ENCODE measurements around the gene SLBP.
"Not testable (repeated sequence)": the region's sequence is repeated elsewhere in the genome, so short reads cannot be mapped to it uniquely, and the experiment has no call there.

The SLBP gene

GRCh38 chr4:1708581-1708980 lies 3.5 kb downstream of the SLBP start:
- DNase-seq = no peak

DNA sequence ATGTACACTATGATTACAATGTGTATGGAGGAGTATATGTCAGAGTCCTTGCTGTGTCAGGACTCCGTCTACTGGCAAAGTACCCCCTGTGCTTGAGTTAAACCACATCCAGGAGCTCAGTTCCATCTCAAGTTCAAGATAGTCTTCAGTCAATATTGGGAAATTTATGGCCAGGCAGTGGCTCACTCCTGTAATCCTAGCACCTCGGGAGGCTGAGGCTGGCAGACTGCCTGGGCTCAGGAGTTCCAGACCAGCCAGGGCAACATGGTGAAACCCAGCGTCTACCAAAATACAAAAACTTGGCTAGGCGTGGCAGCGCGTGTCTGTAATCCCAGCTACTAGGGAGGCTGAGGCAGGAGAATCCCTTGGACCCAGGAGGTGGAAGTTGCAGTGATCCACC lies 5.8 kb downstream of the SLBP start:
- DNase-seq = no peak

GRCh38 chr4:1705732-1706131 lies 6.4 kb downstream of the SLBP start:
- no peak for DNase-seq

- DNase-seq = no peak
Measured at GRCh38 chr4:1703867-1704266, 8.3 kb downstream of the SLBP start.

GRCh38 chr4:1701671-1702070 lies 10.4 kb downstream of the SLBP start:
- DNase-seq = not testable (repeated sequence)

GRCh38 chr4:1695913-1696312 lies 16.2 kb downstream of the SLBP start:
- no peak for DNase-seq

DNA sequence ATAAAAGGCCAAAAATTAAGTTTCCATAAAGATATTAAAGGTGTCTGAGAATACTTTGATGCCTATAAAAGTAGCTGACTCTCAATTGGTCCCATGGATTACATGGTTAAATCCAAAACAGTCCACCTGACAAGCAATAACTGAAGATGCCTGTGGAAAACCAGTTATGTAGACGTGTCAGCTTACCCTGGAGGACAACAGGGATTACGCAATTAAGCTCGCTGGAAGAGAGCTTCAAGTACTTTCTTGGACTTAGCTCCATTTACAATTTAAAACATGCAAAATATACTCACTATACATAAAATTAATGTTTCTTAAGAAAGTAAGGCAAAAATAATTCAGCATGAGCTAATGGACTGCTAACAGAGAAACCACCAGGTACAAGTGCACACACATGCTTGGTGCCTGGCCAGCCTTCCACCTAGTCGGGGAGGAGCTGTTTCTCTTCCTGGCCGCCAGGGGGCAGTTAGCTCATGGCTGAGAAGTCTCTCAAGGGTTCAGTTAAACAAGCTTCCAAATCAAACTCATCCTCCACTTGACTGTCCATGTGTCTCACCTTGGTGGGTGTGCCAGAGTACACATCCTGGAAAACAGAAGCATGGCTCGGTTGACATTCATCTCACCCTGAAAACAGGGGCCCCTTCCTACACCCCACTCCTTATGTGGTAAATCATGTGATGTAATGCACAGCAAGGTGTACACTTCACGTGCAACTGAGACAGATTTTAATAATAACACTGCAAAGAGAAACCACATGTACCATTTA lies 18.8 kb downstream of the SLBP start:
- peak; percentile 32 to 59 for DNase-seq

- DNase-seq = no peak
Measured at GRCh38 chr4:1691737-1692373, 20.3 kb downstream of the SLBP start.

DNA sequence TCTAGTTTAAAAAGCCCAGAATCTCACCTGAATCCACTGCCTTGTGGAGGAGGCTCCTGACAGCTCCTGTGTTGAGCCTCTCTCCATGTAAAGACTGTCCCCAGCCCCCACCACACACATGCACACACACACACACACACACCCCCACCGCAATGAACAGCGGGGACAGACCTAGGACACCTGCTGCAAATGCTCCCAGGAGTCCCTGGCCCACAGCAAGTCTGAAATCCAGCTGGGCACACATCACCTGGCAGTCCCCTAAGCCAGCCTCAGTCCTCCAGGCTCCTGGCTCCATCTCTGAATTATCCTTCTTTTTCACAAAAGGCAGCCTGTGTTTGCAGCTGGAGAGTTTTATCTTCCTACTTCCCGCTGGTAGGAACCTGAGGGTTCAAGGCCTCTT lies 21.4 kb downstream of the SLBP start:
- no peak for DNase-seq

GRCh38 chr4:1686440-1687036 lies 25.6 kb downstream of the SLBP start:
- DNase-seq = no peak

DNA sequence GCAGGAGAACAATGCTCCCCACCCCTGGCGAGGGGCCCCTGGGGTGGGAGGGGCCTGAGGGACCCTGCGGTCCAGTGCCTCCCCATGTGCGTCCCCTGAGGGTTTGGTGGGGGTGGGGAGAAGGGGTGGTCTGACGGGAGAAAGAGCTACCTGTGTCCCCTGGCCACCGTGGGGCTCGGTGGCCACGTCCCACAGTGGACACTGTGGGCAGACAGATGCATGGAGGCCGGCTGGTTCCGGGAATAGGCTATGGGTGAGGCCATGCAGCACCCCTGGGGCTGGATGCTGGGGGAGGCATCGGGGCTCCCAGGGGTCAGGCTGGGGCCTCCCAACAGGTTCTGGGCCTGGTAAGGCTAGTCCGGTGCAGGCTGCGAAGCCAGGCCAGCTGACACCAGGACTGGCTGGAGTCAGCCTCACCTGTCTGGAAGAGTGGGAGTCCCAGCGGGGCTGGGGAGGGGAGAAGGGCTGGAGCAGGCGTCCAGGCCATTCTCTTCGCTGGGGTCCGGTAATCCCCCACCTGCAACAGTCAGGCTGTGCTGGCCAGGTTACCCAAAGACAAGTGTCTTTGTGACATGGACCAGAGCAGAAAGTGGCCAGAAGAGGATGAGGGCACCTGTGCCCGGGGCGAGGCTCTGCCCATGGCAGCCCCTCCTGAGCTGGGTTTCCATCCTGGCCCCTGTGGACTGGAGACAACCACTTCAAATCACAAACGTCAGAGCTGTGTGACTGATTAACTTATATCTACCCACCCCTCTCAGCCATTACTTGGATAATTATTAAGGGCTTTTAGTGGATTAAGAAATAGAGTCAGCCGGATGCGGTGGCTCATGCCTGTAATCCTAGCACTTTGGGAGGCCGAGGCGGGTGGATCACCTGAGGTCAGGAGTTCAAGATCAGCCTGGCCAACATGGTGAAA lies 26.6 kb downstream of the SLBP start:
- no peak for DNase-seq

GRCh38 chr4:1684506-1685234 lies 27.4 kb downstream of the SLBP start:
- no peak for DNase-seq

- DNase-seq = peak; percentile 50 to 86
Measured at GRCh38 chr4:1683736-1684505, 28.2 kb downstream of the SLBP start, which contains the start of gene FAM53A. FAM53A (minus strand) TSS chr4:1684313; CDS start chr4:1668741, 15,572 bp downstream.

DNA sequence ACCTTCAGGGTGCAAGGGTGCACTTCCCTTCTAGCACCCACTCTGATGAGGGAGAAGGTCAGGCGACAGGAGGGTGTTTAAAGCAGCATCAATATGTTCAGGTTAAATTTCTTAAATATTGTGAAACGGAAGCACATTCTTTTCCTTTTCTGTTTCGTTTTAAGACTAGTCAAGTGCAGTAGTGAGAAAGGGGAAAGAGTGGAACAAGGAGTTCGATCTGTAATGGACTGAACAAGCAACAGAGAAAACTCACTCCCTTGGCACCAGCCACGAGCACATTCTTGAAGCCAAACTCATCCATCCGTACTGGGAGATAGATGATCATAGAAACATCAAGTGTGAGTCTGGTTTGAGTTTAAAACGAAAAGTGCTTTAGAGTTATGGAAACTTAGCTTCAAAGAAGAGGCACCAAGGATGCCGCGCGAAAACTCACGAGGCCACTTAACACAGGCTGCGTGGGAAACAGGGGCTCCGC lies 28.8 kb downstream of the SLBP start:
- no peak for DNase-seq

GRCh38 chr4:1682860-1683259 lies 29.3 kb downstream of the SLBP start:
- no peak for DNase-seq

DNA sequence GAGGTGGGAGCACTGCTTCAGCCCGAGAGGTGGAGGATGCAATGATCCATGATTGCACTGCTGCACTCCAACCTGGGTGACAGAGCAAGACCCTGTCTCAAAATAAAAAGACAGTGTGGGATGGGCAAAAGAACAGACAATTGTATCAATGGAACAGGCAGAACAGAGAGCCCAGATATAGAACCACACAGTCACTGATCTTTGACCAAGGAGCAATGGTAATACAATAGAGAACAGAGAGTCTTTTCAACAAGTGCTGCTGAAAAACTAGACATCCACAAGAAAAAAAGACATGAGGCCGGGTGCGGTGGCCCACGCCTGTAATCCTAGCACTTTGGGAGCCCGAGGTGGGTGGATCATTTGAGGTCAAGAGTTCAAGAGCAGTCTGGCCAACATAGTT lies 33.9 kb downstream of the SLBP start:
- DNase-seq = no peak

DNA sequence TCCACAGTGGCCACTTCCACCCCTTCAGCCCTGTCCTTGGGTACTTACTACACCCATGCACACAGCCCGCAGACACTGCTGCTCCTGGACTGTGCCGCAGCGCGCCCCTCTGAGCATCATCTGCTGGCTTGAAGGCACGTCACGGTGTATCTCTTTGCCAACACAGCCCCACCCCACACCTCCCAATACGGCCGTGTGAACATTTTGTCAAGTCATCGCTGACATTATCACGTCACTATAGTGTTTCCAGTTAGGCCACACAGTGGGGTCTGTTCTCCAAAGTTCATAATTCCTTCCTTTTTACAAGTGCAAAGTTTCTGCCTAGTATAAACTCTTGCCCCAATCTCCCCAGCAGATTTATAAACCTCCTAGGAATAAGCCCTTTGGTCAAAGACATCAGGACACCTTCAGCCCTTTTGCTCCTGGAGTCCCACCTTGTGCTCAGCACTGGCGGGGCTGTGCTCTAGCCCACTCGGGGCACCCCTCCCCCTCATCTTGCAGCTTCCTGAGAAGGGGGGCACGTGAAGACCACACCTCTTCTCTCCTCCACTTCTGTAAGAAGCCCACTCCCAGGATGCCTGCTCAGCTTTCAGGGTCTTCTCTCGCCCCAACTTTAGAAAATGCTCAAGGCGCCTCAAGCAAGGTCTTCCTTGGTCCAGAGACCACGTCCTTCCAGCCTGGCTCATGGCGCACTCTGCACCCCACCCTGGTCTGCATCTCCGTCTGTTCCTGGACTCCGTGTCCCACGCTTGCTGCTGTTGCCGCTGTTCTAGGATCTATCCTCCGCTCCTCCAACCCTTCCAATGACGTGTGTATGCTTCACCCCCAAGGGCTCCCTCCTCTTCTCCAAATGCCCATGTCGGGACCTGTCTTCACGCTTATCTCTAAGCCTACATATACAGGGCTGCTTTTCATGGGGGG lies 35.3 kb downstream of the SLBP start:
- DNase-seq = no peak

- DNase-seq = no peak
Measured at GRCh38 chr4:1675802-1676137, 36.3 kb downstream of the SLBP start.

- no peak for DNase-seq
Measured at GRCh38 chr4:1675136-1675801, 36.9 kb downstream of the SLBP start.

- DNase-seq = peak in 1 of 2 donors; percentile 21
Measured at GRCh38 chr4:1674682-1675081, 37.4 kb downstream of the SLBP start.
